HS-27A (cell line): ENCODE measurements around the gene ANHX.

ENCODE experiments used
- DNase-seq: peaks from one replicate; pipeline ENCODE4 v3.0.0-alpha.2; 2012; ENCODE audit warnings: low read depth, missing footprints

ANHX gene

DNA sequence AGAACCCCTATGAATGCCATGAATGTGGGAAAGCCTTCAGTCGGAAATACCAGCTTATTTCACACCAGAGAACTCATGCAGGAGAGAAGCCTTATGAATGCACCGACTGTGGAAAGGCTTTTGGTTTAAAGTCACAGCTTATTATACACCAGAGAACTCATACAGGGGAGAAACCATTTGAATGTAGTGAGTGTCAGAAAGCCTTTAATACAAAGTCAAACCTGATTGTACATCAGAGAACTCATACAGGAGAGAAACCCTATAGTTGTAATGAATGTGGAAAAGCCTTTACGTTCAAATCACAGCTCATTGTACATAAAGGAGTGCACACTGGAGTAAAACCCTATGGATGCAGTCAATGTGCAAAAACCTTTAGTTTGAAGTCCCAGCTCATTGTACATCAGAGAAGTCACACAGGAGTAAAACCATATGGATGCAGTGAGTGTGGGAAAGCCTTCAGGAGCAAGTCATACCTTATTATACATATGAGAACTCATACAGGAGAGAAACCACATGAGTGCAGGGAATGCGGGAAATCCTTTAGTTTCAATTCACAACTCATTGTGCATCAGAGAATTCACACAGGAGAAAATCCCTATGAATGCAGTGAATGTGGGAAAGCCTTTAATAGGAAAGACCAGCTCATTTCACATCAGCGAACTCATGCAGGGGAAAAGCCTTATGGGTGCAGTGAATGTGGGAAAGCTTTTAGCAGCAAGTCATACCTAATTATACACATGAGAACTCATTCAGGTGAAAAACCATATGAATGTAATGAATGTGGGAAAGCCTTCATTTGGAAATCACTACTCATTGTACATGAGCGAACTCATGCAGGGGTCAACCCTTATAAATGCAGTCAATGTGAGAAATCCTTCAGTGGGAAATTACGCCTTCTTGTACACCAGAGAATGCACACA, 32.1 kb downstream of the ANHX start:
- no peak for DNase-seq

DNA sequence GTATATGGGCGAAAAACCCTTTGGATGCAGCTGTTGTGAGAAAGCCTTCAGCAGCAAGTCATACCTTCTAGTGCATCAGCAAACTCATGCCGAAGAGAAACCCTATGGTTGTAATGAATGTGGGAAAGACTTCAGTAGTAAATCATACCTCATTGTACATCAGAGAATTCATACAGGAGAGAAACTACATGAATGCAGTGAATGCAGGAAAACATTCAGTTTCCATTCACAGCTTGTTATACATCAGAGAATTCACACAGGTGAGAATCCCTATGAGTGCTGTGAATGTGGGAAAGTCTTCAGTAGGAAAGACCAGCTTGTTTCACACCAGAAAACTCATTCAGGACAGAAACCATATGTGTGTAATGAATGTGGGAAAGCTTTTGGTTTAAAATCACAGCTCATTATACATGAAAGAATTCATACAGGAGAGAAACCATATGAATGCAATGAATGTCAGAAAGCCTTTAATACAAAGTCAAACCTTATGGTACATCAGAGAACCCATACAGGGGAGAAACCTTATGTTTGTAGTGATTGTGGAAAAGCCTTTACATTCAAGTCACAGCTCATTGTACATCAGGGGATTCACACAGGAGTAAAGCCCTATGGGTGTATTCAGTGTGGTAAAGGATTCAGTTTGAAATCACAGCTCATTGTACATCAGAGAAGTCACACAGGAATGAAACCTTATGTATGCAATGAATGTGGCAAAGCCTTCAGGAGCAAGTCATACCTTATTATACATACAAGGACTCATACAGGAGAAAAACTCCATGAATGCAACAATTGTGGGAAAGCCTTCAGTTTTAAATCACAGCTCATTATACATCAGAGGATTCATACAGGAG, 33.0 kb downstream of the ANHX start:
- DNase-seq = no peak

GRCh38 chr12:133201888-133202287, 33.8 kb downstream of the ANHX start:
- no peak for DNase-seq

DNA sequence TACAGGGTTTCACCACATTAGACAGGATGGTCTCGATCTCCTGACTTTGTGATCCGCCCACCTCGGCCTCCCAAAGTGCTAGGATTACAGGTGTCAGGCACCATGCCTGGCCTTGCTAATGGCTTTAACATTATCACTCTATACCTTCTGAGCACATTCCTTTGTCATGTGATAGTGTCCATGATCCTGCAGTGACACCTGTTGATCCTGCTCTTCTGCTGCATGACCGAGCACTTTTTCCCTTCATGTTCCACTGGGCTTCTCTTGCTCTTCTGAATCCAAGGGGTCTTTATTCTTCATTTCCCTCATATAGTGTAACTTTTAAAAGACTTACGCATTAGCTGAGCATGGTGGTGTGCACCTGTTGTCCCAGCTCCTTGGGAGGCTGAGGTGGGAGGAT, 42.8 kb downstream of the ANHX start:
- no peak for DNase-seq

DNA sequence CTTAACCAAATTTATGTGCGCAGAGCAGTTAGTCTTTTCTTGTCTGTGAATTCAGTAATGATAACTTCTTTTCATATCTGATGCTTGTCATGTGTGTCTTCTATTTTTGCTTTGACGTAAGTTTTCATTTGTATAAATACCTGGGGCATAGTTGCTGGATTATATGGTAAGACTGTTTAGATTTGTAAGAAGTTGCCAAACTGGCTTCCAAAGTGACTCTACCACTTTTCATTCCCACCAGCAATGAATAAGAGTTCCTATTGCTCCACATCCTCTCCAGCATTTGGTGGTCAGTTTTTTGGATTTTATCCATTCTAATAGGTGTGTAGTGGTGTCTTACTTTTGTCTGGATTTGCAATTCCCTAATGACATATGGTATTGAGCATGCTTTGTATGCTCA, 45.5 kb downstream of the ANHX start:
- no peak for DNase-seq

DNA sequence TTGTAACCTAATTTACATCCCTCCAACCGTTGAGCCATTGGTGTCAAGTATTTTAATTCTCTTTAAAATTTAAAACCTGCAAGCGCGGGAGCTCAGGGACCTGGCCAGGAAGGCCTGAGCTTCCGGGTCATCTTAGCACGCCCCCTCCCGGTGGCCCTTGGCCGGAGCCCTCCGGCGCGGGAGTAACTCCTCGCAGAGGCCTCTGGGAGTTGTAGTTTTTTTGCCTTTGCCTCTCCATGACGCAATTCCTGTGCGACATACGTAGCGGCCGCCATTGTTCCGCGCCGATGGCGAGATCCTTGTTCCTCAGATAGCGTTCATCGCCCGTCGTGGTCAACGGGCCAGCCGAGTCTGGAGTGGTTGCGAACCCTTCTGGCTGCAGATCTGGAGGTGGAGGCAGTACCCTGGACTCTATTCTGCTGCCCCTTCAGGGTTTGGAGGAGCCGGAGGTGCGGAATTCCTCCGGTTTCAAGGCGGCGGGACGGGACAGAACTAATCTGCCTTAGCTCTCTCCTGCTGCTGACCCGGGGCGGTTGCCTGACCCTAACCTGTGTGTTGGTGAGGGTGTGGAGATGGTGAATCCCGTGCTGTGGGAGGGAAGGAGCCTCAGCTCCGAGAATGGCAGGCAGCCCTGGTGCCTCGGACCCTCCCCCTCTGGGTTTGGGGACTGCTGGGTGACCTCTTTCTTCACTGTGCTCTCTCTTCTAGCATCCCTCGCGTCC, 54.3 kb downstream of the ANHX start, which contains the start of gene ZNF268:
ZNF268 (plus strand) TSS at position 258 of the 722 bp plus-strand sequence. CDS start 503 bp downstream, outside the sequence.
- peak; percentile 62 for DNase-seq

DNA sequence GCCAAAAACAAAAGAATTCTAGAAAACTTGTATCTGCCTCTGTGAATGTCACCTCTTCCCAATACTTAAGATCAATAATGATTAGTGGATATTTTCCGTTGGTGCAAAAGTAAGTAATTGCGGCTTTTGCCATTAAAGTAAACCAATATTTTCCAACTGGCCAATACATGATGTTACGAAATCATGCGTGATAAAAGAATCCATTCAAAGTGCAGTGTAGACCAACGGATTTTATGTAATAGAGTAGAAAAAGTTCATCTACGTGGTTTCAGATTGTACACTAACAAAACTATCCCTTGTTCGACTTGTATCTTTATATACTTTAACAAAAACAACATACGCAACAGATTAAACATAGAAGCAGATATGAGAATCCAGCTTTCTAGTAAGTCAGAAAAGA, 55.0 kb downstream of the ANHX start:
- no peak for DNase-seq

DNA sequence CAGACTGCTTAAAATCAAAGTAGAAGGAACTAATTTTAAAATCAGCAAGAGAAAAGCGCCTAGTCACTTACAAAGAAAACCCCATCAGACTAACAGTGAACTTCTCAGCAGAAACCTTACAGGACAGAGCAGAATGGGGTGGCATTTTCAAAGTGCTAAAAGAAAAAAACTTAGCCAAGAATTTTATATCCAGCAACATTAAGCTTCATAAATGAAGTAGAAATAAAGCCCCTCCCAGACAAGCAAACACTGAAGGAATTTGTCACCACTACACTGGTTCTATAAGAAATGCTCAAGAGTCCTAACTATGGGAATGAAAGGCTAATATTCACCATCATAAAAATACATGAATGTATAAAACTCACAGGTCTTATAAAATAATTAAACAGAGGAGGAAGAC, 60.8 kb downstream of the ANHX start:
- DNase-seq = no peak

DNA sequence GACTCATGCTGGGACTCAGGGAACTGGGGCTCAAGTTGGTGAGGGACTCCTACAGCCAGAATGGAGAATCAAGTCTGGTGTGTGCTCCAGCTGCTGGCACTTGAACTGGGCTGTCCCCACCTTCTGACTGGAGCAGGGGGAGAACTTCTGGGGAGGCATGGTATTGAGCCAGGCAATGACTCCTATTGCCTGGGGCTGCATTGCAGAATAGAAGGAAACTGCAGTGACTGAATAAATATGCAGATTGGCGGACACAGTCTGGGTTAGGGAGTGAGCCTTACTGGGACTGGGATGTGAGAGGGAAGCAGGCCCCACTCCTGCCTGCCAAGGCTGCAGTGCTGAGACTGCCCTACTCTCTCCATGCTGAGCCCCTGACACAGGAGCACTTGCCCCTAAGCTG, 63.2 kb downstream of the ANHX start:
- no peak for DNase-seq
